K562 (cell line): Measurements from ENCODE around the gene CD1D. TPM values are rescaled to one million over a fixed set of nuclear protein-coding genes. Genes with fewer than 3 reads are reported as not detected.

ENCODE experiments used
- ATAC-seq: fragments of 200-7000 bp; cut with Tn5 transposase; 3 replicates; pipeline ENCODE4 v1.9.1; 2020; ENCODE audit warnings: moderate library complexity
- BruUV-seq: library from RNA; stranded (reverse); fragments of 400-500 nt; replicated peaks from 2 replicates; lab custom pipeline; 2021; lab: Mats Ljungman, UMichigan
- CTCF ChIA-PET: fragments of 300-600 bp; formaldehyde crosslinking; extraction: SDS; loops from one replicate; lab custom pipeline; 2021; ENCODE audit warnings: low intra/inter-chr PET ratio; lab: Yijun Ruan, JAX
- POLR2A ChIA-PET: fragments of 300-600, 350-650 bp; sonication (Branson Sonifier 250); formaldehyde crosslinking; extraction: SDS; loops from one replicate; lab custom pipeline; 2021; ENCODE audit warnings: antibody characterized with exemption, inconsistent platforms; lab: Yijun Ruan, JAX
- DNase-seq, 4 experiments: peaks; one replicate each; pipeline versions ENCODE4 v3.0.0 to v3.0.0-alpha.2; 2011 to 2018; ENCODE audit warnings: low spot score in 3 of 4, mixed read lengths in 3 of 4; ENCODE audit errors: extremely low read depth in 1 of 4
- FAIRE-seq: peaks from 2 replicates; lab custom pipeline; 2011; peaks lifted over from hg19 to GRCh38; lab: Jason Lieb, UNC
- H2AFZ ChIP-seq: 2 replicates; pipeline ENCODE4 v1.6.0; 2011; ENCODE audit warnings: low read depth, low read length, control low read depth, inconsistent platforms
- H3K27ac ChIP-seq: fragments of 200-600 bp; 3 replicates; pipeline ENCODE4 v1.8.0; 2011; ENCODE audit warnings: low read depth, mild to moderate bottlenecking, control low read depth, inconsistent platforms, low read length, moderate library complexity, mixed read lengths; ENCODE audit errors: extremely low read depth
- H3K27me3 ChIP-seq, 2 experiments: fragments of 300-600 bp in 1 of 2; 2 replicates in 1 of 2; 3 replicates in 1 of 2; pipeline versions ENCODE4 v1.6.0 to v1.8.0; 2011; ENCODE audit warnings: inconsistent platforms in 2 of 2, low read length in 2 of 2, mild to moderate bottlenecking in 1 of 2, mixed read lengths in 1 of 2, moderate library complexity in 1 of 2; ENCODE audit not compliant: control insufficient read depth in 2 of 2, insufficient read depth in 2 of 2
- H3K36me3 ChIP-seq: fragments of 300-600 bp; 3 replicates; pipeline ENCODE4 v1.8.0; 2011; ENCODE audit warnings: mild to moderate bottlenecking, low read length, inconsistent platforms; ENCODE audit not compliant: control insufficient read depth, insufficient read depth
- H3K4me1 ChIP-seq, 2 experiments: fragments of 200-600 bp in 1 of 2; replicated peaks in 1 of 2; 2 replicates in 1 of 2; 3 replicates in 1 of 2; pipeline versions ENCODE4 v1.5.1 to v1.8.0; 2011; ENCODE audit warnings: inconsistent platforms in 2 of 2, low read length in 2 of 2, mild to moderate bottlenecking in 1 of 2, mixed read lengths in 1 of 2, moderate library complexity in 1 of 2; ENCODE audit not compliant: control insufficient read depth in 2 of 2, insufficient read depth in 2 of 2
- H3K4me2 ChIP-seq: 2 replicates; pipeline ENCODE4 v1.6.1; 2011; ENCODE audit warnings: low read length, control low read depth, inconsistent platforms, mixed read lengths; ENCODE audit not compliant: insufficient read depth
- H3K4me3 ChIP-seq: fragments of 200-600 bp; sonication (generic), shearing (Covaris generic); 2 replicates; pipeline ENCODE4 v1.5.1; 2016; ENCODE audit warnings: control low read depth, inconsistent platforms
- H3K79me2 ChIP-seq: fragments of 200-600 bp; 3 replicates; pipeline ENCODE4 v1.8.0; 2011; ENCODE audit warnings: low read length, inconsistent platforms; ENCODE audit not compliant: control insufficient read depth, insufficient read depth
- H3K9ac ChIP-seq, 2 experiments: 2 replicates each; pipeline versions ENCODE4 v1.6.0 to v1.6.1; 2011; ENCODE audit warnings: low read depth in 2 of 2, low read length in 2 of 2, control low read depth in 1 of 2, inconsistent platforms in 1 of 2, mild to moderate bottlenecking in 1 of 2, mixed read lengths in 1 of 2; ENCODE audit not compliant: insufficient read depth in 1 of 2
- H3K9me1 ChIP-seq: one replicate; pipeline ENCODE4 v1.6.0; 2011; ENCODE audit warnings: inconsistent platforms, mild to moderate bottlenecking, low read length, moderate library complexity; ENCODE audit not compliant: control insufficient read depth, insufficient read depth
- H3K9me3 ChIP-seq: replicated peaks from 2 replicates; pipeline ENCODE4 v1.5.1; 2011; ENCODE audit warnings: low read depth, low read length, inconsistent platforms; ENCODE audit not compliant: control insufficient read depth, insufficient read depth
- H4K20me1 ChIP-seq: replicated peaks from 2 replicates; pipeline ENCODE4 v1.6.1; 2011; ENCODE audit warnings: low read length, inconsistent platforms, mixed read lengths; ENCODE audit not compliant: control insufficient read depth, insufficient read depth
- E2F6 ChIP-seq, 2 experiments: IDR thresholded peaks; 2 replicates each; pipeline ENCODE4 v1.6.1; 2011; ENCODE audit warnings: borderline replicate concordance in 1 of 2, control low read depth in 1 of 2, low read depth in 1 of 2, low read length in 1 of 2, mild to moderate bottlenecking in 1 of 2, mixed read lengths in 1 of 2, moderate library complexity in 1 of 2; ENCODE audit not compliant: insufficient read depth in 1 of 2, insufficient read length in 1 of 2, poor library complexity in 1 of 2, severe bottlenecking in 1 of 2; ENCODE audit errors: extremely low read depth in 1 of 2
- HNRNPLL ChIP-seq: fragments of 200-400 bp; formaldehyde crosslinking; IDR thresholded peaks from 2 replicates; pipeline ENCODE4 v1.6.1; 2017; ENCODE audit warnings: low read length, low read depth, mild to moderate bottlenecking; ENCODE audit not compliant: poor library complexity, severe bottlenecking
- KDM2B ChIP-seq: fragments of 250-450 bp; sonication (Bioruptor Pico); IDR thresholded peaks from 2 replicates; pipeline ENCODE4 v1.8.0; 2021; ENCODE audit warnings: mild to moderate bottlenecking, moderate library complexity
- NFYB ChIP-seq: IDR thresholded peaks from 2 replicates; pipeline ENCODE4 v1.6.1; 2011; ENCODE audit warnings: mild to moderate bottlenecking, moderate library complexity; ENCODE audit not compliant: insufficient read length; ENCODE audit errors: extremely low read depth
- POLR2B ChIP-seq: fragments of 450-650 bp; IDR thresholded peaks from 2 replicates; pipeline ENCODE4 v1.6.1; 2018; ENCODE audit warnings: low read depth; ENCODE audit not compliant: partially characterized antibody
- TAF1 ChIP-seq: IDR thresholded peaks from 2 replicates; pipeline ENCODE4 v1.6.1; 2011; ENCODE audit warnings: mild to moderate bottlenecking, low read length, moderate library complexity; ENCODE audit not compliant: insufficient read depth, control insufficient read depth, severe bottlenecking; ENCODE audit errors: extremely low read depth
- THRAP3 ChIP-seq: fragments of 450-650 bp; IDR thresholded peaks from 2 replicates; pipeline ENCODE4 v1.6.1; 2016; ENCODE audit warnings: mild to moderate bottlenecking, inconsistent platforms, borderline replicate concordance
- UBTF ChIP-seq, 2 experiments: IDR thresholded peaks; 2 replicates each; pipeline ENCODE4 v1.6.1; 2012; ENCODE audit warnings: improper control_type of control experiment in 2 of 2, low read depth in 2 of 2, low read length in 2 of 2, borderline replicate concordance in 1 of 2
- VEZF1 ChIP-seq: fragments of 200-800 bp; sonication (Bioruptor generic); IDR thresholded peaks from 2 replicates; pipeline ENCODE4 v1.6.1; 2017; ENCODE audit warnings: missing genetic modification characterization, missing compliant biosample characterization
- ZNF445 ChIP-seq: fragments of 250-450 bp; sonication (Bioruptor Pico); IDR thresholded peaks from 2 replicates; pipeline ENCODE4 v1.4.0; 2020; ENCODE audit warnings: low read depth, mild to moderate bottlenecking, moderate library complexity
- WGBS: fragments of 100-300 bp; shearing (Covaris generic); methylation state at CpG from one replicate; pipeline ENCODE4 v1.1.6; 2016; ENCODE audit warnings: low coverage, mixed read lengths; ENCODE audit not compliant: insufficient coverage; ENCODE audit errors: missing lambda C conversion rate; 5-methylcytosine and 5-hydroxymethylcytosine counted together
- in situ Hi-C: fragments of 300-500 bp; cut with MboI; formaldehyde crosslinking; loops from 4 replicates; pipeline ENCODE4 v1.15.0; 2018; ENCODE audit warnings: inconsistent platforms, mixed read lengths
- intact Hi-C: fragments of 100-400 bp; cut with micrococcal nuclease; formaldehyde crosslinking; loops from 2 replicates; pipeline ENCODE4 v1.14.2; 2022
- polyA plus RNA-seq, 8 experiments: library from polyadenylated mRNA; depleted of rRNA in 4 of 8; stranded (reverse) in 5 of 8; unstranded in 3 of 8; fragments of >200 nt; fragmentation: Nextera tagmentation in 2 of 8; fragmentation: Illumina TruSeq in 1 of 8; extraction: Ambion mirVana in 2 of 8; extraction: Trizol in 1 of 8; gene quantifications; 2 replicates each; pipeline versions ENCODE4 v1.2.1 to v1.2.3, GENCODE V29; 2011 to 2014; ENCODE audit warnings: inconsistent platforms in 1 of 8, missing spikeins in 1 of 8
- total RNA-seq, 7 experiments: library from RNA; depleted of rRNA in 6 of 7; stranded (reverse); fragments of >200 nt in 6 of 7; fragmentation: Illumina TruSeq in 2 of 7; extraction: Trizol in 2 of 7; gene quantifications; 2 replicates each; pipeline versions ENCODE4 v1.2.1 to v1.2.3, GENCODE V29; 2011 to 2021; ENCODE audit warnings: low replicate concordance in 1 of 7

The CD1D gene
- total and polyA plus RNA-seq, 9 of the 15 experiments (the other 6 are each of a cell fraction or from before 2014, with no cell fraction given), result 0.03 TPM; not detected in 8

GRCh38 chr1:158177700-158178450 lies 2.8 kb upstream of the CD1D start:
- CTCF ChIA-PET, result no interaction called here
- peaks cover 20 to 29% of the 10 kb centered on the region in 2 experiments; a peak in 3 of 5 replicates for H3K27me3 ChIP-seq
- peak overlapping the region; percentile 10; the same call in 1 of the 2 replicates for H3K4me3 ChIP-seq
- intact Hi-C loops (no loop called here), in situ Hi-C loops (no loop called here)
- no peaks in the 10 kb centered on the region for H3K9me1 ChIP-seq
- ATAC-seq, result peak; percentile 100
- H4K20me1 ChIP-seq, result no peaks in the 10 kb centered on the region
- BruUV-seq, result no TSS peak
- POLR2A ChIA-PET, result interaction anchor here (0.6 kb wide), 1 partner anchor 80 kb away, joined by 3 read pairs; no protein-coding TSS in a partner anchor
- no peaks in the 10 kb centered on the region for H3K9me3 ChIP-seq
- peak; percentile 69 for FAIRE-seq
- H3K4me1 ChIP-seq, result peaks cover 3 to 13% of the 10 kb centered on the region in 2 experiments; a peak in 4 of 5 replicates
- no peak overlapping the region for H3K27ac ChIP-seq
- no peaks in the 10 kb centered on the region for H3K36me3 ChIP-seq
- peak; percentile 80 to 84 (median 82) for DNase-seq
- 3% methylated on average over 10 of the region's 34 CpGs for WGBS
- H3K79me2 ChIP-seq, result no peaks in the 10 kb centered on the region
- H3K9ac ChIP-seq, result no peak overlapping the region
- peak overlapping the region; percentile 64 for H2AFZ ChIP-seq
- H3K4me2 ChIP-seq, result peak overlapping the region; percentile 48; the same call in 1 of the 2 replicates
- TF ChIP-seq ZNF445 (CRISPR knock-in tag) (no peak), UBTF (IDR thresholded peaks at IDR 0.05; ENCODE audit: borderline replicate concordance in 1 of 2, low read depth in 2 of 2, low read length in 2 of 2) (0 out of 4 replicates have a peak, but pooled peaks of 1 of the 2 experiments have one; percentile 36), THRAP3 (no peak), NFYB (peak; percentile 19), E2F6 (IDR thresholded peaks at IDR 0.05; ENCODE audit: borderline replicate concordance in 1 of 2, extremely low read depth in 1 of 2, insufficient read depth in 1 of 2, insufficient read length in 1 of 2, low read depth in 1 of 2, low read length in 1 of 2, poor library complexity in 1 of 2, severe bottlenecking in 1 of 2) (no peak), TAF1 (peak; percentile 23), HNRNPLL (peak; percentile 74), VEZF1 (CRISPR knock-in tag) (peak; percentile 67; the same call in 1 of the 2 replicates), KDM2B (CRISPR knock-in tag) (no peak), POLR2B (no peak)
